ENCODE data around the gene PEBP1.

The PEBP1 gene

GRCh38 chr12:118190266-118190665 lies 54.3 kb downstream of the PEBP1 start:
- Histone ChIP-seq H3F3A (ENCODE audit: insufficient read depth) (no peaks in the 10 kb centered on the region), H3K27me3 (ENCODE audit: low read length) (no peaks in the 10 kb centered on the region), H3K9ac (ENCODE audit: low read length) (no peak overlapping the region), H3K79me2 (ENCODE audit: insufficient read depth, low read length) (no peaks in the 10 kb centered on the region), H3K4me3 (ENCODE audit: insufficient read depth, low read length, poor library complexity, severe bottlenecking) (no peak overlapping the region), H3K9me2 (replicated peaks; ENCODE audit: insufficient read depth, low read length) (no peaks in the 10 kb centered on the region), H2AFZ (ENCODE audit: low read depth, low read length, severe bottlenecking) (no peak overlapping the region), H3K27ac (ENCODE audit: low read depth, low read length) (no peak overlapping the region), H4K20me1 (ENCODE audit: low read depth, low read length) (no peaks in the 10 kb centered on the region), H3K9me3 (ENCODE audit: insufficient read depth, low read length) (no peaks in the 10 kb centered on the region), H3K36me3 (ENCODE audit: low read length) (peaks cover 4% of the 10 kb centered on the region; the same call in 1 of the 2 replicates), H3K4me2 (ENCODE audit: low read depth, low read length, poor library complexity, severe bottlenecking) (no peak overlapping the region)
- TF ChIP-seq EZH2phosphoT487 (conservative IDR thresholded peaks at IDR 0.05; ENCODE audit: low read length) (no peak), CTCF (IDR thresholded peaks at IDR 0.05; ENCODE audit: insufficient read depth, low read length, poor library complexity, severe bottlenecking) (no peak)

- no peaks in the 10 kb centered on the region for H3K9me2 ChIP-seq (replicated peaks; ENCODE audit: insufficient read depth, low read length)
- no peak overlapping the region for H3K9ac ChIP-seq (ENCODE audit: low read length)
- no peak overlapping the region for H3K4me2 ChIP-seq (ENCODE audit: low read depth, low read length, poor library complexity, severe bottlenecking)
- H3K4me3 ChIP-seq (ENCODE audit: insufficient read depth, low read length, poor library complexity, severe bottlenecking), result no peak overlapping the region
- TF ChIP-seq EZH2phosphoT487 (conservative IDR thresholded peaks at IDR 0.05; ENCODE audit: low read length) (no peak), CTCF (IDR thresholded peaks at IDR 0.05; ENCODE audit: insufficient read depth, low read length, poor library complexity, severe bottlenecking) (no peak)
- H2AFZ ChIP-seq (ENCODE audit: low read depth, low read length, severe bottlenecking), result no peak overlapping the region
- no peaks in the 10 kb centered on the region for H3K27me3 ChIP-seq (ENCODE audit: low read length)
- H3K27ac ChIP-seq (ENCODE audit: low read depth, low read length), result no peak overlapping the region
- no peaks in the 10 kb centered on the region for H3K79me2 ChIP-seq (ENCODE audit: insufficient read depth, low read length)
- H3K36me3 ChIP-seq (ENCODE audit: low read length), result peaks cover 11% of the 10 kb centered on the region; the same call in 1 of the 2 replicates
- 0 out of 2 replicates have a peak, but pooled peaks cover 4% of the 10 kb centered on the region for H3F3A ChIP-seq (ENCODE audit: insufficient read depth)
- H4K20me1 ChIP-seq (ENCODE audit: low read depth, low read length), result no peaks in the 10 kb centered on the region
- no peaks in the 10 kb centered on the region for H3K9me3 ChIP-seq (ENCODE audit: insufficient read depth, low read length)
Measured at GRCh38 chr12:118193477-118193876, 57.6 kb downstream of the PEBP1 start.

- Histone ChIP-seq H3K9ac (ENCODE audit: low read length) (no peak overlapping the region), H3K4me2 (ENCODE audit: low read depth, low read length, poor library complexity, severe bottlenecking) (no peak overlapping the region), H3K4me3 (ENCODE audit: insufficient read depth, low read length, poor library complexity, severe bottlenecking) (no peak overlapping the region), H3K27ac (ENCODE audit: low read depth, low read length) (no peak overlapping the region), H3K36me3 (ENCODE audit: low read length) (peaks cover 14% of the 10 kb centered on the region; the same call in 1 of the 2 replicates), H3K79me2 (ENCODE audit: insufficient read depth, low read length) (no peaks in the 10 kb centered on the region), H3F3A (ENCODE audit: insufficient read depth) (0 out of 2 replicates have a peak, but pooled peaks cover 4% of the 10 kb centered on the region), H4K20me1 (ENCODE audit: low read depth, low read length) (no peaks in the 10 kb centered on the region), H3K9me3 (ENCODE audit: insufficient read depth, low read length) (no peaks in the 10 kb centered on the region), H3K27me3 (ENCODE audit: low read length) (no peaks in the 10 kb centered on the region), H2AFZ (ENCODE audit: low read depth, low read length, severe bottlenecking) (no peak overlapping the region), H3K9me2 (replicated peaks; ENCODE audit: insufficient read depth, low read length) (no peaks in the 10 kb centered on the region)
- TF ChIP-seq EZH2phosphoT487 (conservative IDR thresholded peaks at IDR 0.05; ENCODE audit: low read length) (no peak), CTCF (IDR thresholded peaks at IDR 0.05; ENCODE audit: insufficient read depth, low read length, poor library complexity, severe bottlenecking) (no peak)
Measured at GRCh38 chr12:118193958-118194357, 58.0 kb downstream of the PEBP1 start.

Measured in SU-DHL-6 (cell line).